Measurements from ENCODE around the gene TYK2. TPM values are rescaled to one million over a fixed set of nuclear protein-coding genes. Genes with fewer than 3 reads are reported as not detected.

TYK2 gene
- total RNA-seq, 2 donors from 2014 or later = 72.4 to 168 TPM

DNA sequence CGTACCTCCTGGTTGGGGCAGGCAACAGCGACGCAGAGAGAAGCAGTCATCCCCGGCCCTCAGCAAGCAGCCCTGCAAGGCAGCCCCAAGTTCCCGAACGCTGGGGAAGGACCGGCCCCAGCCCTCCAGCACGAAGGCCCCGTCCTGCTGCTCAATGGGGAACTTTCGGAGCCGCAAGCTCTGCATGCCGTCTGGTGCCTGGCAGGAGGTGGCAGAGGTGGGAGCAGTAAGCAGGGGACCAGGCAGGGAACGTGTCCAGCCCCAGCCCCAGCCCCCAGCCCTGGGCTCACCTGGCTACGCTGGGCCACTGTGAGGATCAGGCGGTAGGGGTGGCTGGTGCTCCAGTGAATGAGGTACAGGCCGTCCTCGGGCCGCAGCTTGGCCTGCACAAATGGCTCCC, 18.1 kb downstream of the TYK2 start:
- Histone ChIP-seq H3K27me3 (no peaks in the 10 kb centered on the region), H3K9me3 (no peaks in the 10 kb centered on the region), H3K4me3 (no peak overlapping the region), H3K4me1 (no peaks in the 10 kb centered on the region), H3K27ac (no peak overlapping the region), H3K36me3 (replicated peaks in 1 of 2; ENCODE audit: insufficient read depth in 1 of 2, low read depth in 2 of 2) (peaks cover 0 to 37% of the 10 kb centered on the region in 2 donors)
- TF ChIP-seq POLR2A (IDR thresholded peaks at IDR 0.05) = no peak
- TF ChIP-seq, protein P1, sequence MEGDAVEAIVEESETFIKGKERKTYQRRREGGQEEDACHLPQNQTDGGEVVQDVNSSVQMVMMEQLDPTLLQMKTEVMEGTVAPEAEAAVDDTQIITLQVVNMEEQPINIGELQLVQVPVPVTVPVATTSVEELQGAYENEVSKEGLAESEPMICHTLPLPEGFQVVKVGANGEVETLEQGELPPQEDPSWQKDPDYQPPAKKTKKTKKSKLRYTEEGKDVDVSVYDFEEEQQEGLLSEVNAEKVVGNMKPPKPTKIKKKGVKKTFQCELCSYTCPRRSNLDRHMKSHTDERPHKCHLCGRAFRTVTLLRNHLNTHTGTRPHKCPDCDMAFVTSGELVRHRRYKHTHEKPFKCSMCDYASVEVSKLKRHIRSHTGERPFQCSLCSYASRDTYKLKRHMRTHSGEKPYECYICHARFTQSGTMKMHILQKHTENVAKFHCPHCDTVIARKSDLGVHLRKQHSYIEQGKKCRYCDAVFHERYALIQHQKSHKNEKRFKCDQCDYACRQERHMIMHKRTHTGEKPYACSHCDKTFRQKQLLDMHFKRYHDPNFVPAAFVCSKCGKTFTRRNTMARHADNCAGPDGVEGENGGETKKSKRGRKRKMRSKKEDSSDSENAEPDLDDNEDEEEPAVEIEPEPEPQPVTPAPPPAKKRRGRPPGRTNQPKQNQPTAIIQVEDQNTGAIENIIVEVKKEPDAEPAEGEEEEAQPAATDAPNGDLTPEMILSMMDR (IDR thresholded peaks at IDR 0.05) = no peak
- ATAC-seq = no peak
- intact Hi-C loops (cut with DNase I) = no loop called here
- DNase-seq = no peak
- WGBS, 2 donors = 80 to 95% methylated on average over 1 to 14 of the region's 18 CpGs

GRCh38 chr19:10361569-10362011, 18.8 kb downstream of the TYK2 start:
- Histone ChIP-seq H3K9me3 (no peaks in the 10 kb centered on the region), H3K27me3 (no peaks in the 10 kb centered on the region), H3K27ac (no peak overlapping the region), H3K36me3 (replicated peaks in 1 of 2; ENCODE audit: insufficient read depth in 1 of 2, low read depth in 2 of 2) (peaks cover 0 to 33% of the 10 kb centered on the region in 2 donors), H3K4me1 (no peaks in the 10 kb centered on the region), H3K4me3 (no peak overlapping the region)
- DNase-seq (no peak), ATAC-seq (no peak)
- no peak for TF ChIP-seq POLR2A (IDR thresholded peaks at IDR 0.05)
- TF ChIP-seq, protein P1 (IDR thresholded peaks at IDR 0.05) = no peak
- 92 to 94% methylated on average over 13 to 15 of the region's 16 CpGs for WGBS, 2 donors
- intact Hi-C loops (cut with DNase I) = no loop called here

GRCh38 chr19:10356431-10356830, 23.9 kb downstream of the TYK2 start:
- ATAC-seq = no peak
- Histone ChIP-seq H3K36me3 (replicated peaks in 1 of 2; ENCODE audit: insufficient read depth in 1 of 2, low read depth in 2 of 2) (peaks cover 0 to 16% of the 10 kb centered on the region in 2 donors), H3K4me1 (no peaks in the 10 kb centered on the region), H3K9me3 (no peaks in the 10 kb centered on the region), H3K4me3 (no peak overlapping the region), H3K27ac (no peak overlapping the region), H3K27me3 (no peaks in the 10 kb centered on the region)
- WGBS, 2 donors = 91% methylated on average over 12 of the region's 12 CpGs; no CpG with 5 or more reads in 1 of the 2 donors
- intact Hi-C loops (cut with DNase I) = no loop called here
- DNase-seq = no peak
- TF ChIP-seq POLR2A (IDR thresholded peaks at IDR 0.05) = no peak
- TF ChIP-seq, protein P1 (IDR thresholded peaks at IDR 0.05) = no peak

DNA sequence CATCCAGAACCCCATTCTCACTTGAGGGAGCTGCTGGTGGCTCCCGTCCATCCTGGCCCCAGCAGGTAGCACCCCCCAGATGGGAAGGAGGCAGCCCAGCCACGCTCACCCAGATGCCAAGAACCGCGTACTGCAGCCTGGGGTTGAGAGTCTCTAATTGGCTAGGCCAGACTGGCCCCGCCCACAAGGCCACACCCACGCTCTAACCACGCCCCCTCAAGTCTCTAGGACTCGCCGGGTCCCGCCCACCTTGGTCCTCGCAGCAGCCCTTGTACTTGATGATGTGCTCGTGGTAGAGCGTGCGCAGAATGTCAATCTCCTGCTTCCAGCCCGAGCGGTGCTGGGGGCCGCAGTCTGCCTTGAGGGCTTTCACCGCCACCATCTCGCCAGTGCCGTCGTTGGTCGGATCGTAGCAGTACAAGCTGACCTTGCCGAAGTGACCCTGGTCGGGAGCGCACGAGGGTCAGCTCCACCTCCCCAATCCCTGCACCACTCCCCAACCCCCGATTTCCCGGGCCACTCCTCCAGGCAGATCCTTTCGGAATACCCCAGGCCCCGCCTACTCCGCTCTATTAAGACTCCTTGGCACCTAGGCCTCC, 26.5 kb downstream of the TYK2 start:
- ATAC-seq (no peak), DNase-seq (peak; percentile 26 to 37 (median 28))
- H3K36me3 ChIP-seq (replicated peaks in 1 of 2; ENCODE audit: insufficient read depth in 1 of 2, low read depth in 2 of 2) = peaks cover 3 to 9% of the 10 kb centered on the region in 2 donors
- H3K4me1 ChIP-seq = no peaks in the 10 kb centered on the region
- no peaks in the 10 kb centered on the region for H3K27me3 ChIP-seq
- no peaks in the 10 kb centered on the region for H3K9me3 ChIP-seq
- TF ChIP-seq, protein P1 (IDR thresholded peaks at IDR 0.05) = no peak
- TF ChIP-seq POLR2A (IDR thresholded peaks at IDR 0.05) = no peak
- no peak overlapping the region for H3K4me3 ChIP-seq
- intact Hi-C loops (cut with DNase I) = no loop called here
- H3K27ac ChIP-seq = no peak overlapping the region
- 85 to 87% methylated on average over 10 to 32 of the region's 32 CpGs for WGBS, 2 donors

All from body of pancreas (tissue), 4 donors.